Esophagus (tissue), 2 donors: ENCODE measurements around the gene PRAMEF33. TPM values are rescaled to one million over a fixed set of nuclear protein-coding genes. Genes with fewer than 3 reads are reported as not detected.
"Not testable (repeated sequence)": the region's sequence is repeated elsewhere in the genome, so short reads cannot be mapped to it uniquely, and the experiment has no call there.

Source experiments
- H3K27ac ChIP-seq, 2 donors: one replicate each; pipeline ENCODE4 v1.5.1; 2013; ENCODE audit warnings: low read depth in 2 of 2, mild to moderate bottlenecking in 2 of 2, inconsistent platforms in 1 of 2, low read length in 1 of 2, moderate library complexity in 1 of 2
- H3K27me3 ChIP-seq, 2 donors: one replicate each; pipeline ENCODE4 v1.6.1; 2013; ENCODE audit warnings: low read length in 2 of 2, control low read depth in 1 of 2, mild to moderate bottlenecking in 1 of 2; ENCODE audit not compliant: insufficient read depth in 2 of 2, control insufficient read depth in 1 of 2
- H3K36me3 ChIP-seq, 2 donors: one replicate each; pipeline ENCODE4 v1.6.1; 2013; ENCODE audit warnings: low read length in 1 of 2; ENCODE audit not compliant: control insufficient read depth in 2 of 2, insufficient read depth in 2 of 2
- H3K4me1 ChIP-seq, 2 donors: one replicate each; pipeline ENCODE4 v1.6.1; 2013; ENCODE audit warnings: low read length in 1 of 2; ENCODE audit not compliant: control insufficient read depth in 2 of 2, insufficient read depth in 2 of 2
- H3K4me3 ChIP-seq, 2 donors: one replicate each; pipeline ENCODE4 v1.5.1; 2013; ENCODE audit warnings: low read length in 2 of 2, mild to moderate bottlenecking in 2 of 2, low read depth in 1 of 2, moderate library complexity in 1 of 2
- H3K9me3 ChIP-seq, 2 donors: one replicate each; pipeline ENCODE4 v1.6.1; 2013; ENCODE audit warnings: mild to moderate bottlenecking in 2 of 2, low read depth in 1 of 2, low read length in 1 of 2, moderate library complexity in 1 of 2; ENCODE audit not compliant: control insufficient read depth in 2 of 2, insufficient read depth in 1 of 2
- WGBS, 2 donors: extraction: QIAGEN DNeasy Blood & Tissue Kit; methylation state at CpG; one replicate each; pipeline ENCODE4 v1.1.7; 2013; 5-methylcytosine and 5-hydroxymethylcytosine counted together
- polyA plus RNA-seq, 2 donors: library from polyadenylated mRNA; stranded (reverse); fragments of 200-250 nt; gene quantifications; one replicate each; pipeline ENCODE4 v1.2.3, GENCODE V29; 2013
- donor health status: healthy with polysubstance abuse.
- donor health status: Bipolar disorder and iron deficiency.

Gene PRAMEF33, protein sequence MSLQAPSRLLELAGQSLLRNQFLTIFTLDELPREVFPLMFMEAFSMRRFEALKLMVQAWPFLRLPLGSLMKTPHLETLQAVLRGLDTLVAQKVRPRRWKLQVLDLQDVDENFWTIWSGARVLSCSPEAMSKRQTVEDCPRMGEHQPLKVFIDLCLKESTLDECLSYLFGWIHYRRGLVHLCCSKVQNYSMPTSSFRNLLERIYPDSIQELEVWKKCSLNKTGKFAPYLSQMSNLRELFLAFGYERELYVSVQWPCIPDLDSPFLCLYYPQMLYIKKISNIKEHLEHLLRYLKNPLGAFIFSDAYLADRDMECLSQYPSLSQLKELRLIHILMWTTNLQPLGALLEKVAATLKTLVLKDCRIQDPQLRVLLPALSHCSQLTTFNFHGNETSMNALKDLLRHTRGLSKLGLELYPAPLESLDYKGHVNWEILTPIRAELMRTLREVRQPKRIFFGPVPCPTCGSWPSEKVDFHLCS
- not detected for polyA plus RNA-seq

DNA sequence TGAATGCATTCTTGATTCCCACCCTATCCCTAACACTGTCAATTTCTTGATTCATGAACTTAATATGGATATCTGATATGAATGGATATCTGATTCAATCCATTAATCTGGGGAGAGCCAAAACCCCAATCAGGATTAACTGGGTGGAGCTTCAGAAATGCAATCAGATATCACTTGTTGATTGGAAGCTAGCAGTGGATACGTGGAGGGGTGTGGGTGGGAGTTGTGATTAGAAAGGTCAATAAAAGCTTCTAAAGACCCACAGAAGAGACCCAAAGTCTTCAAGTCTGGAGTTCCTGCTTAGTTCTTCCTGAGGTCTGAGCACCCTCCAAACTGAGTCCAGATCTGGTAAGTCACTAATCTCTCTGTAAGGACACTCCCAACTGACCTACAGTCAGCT, at the start of gene PRAMEF33:
PRAMEF33 (plus strand) TSS at position 301 of the 400 bp plus-strand sequence. CDS start 2,416 bp downstream, outside the sequence.
- not testable (repeated sequence) for H3K36me3 ChIP-seq, H3K27me3 ChIP-seq, H3K4me3 ChIP-seq, H3K4me1 ChIP-seq, H3K9me3 ChIP-seq, H3K27ac ChIP-seq
- no CpG with 5 or more reads among the region's 1 CpG for WGBS, 2 donors

- WGBS, 2 donors: 81 to 91% methylated on average over 2 of the region's 5 CpGs
- H3K4me3 ChIP-seq, H3K36me3 ChIP-seq, H3K9me3 ChIP-seq, H3K4me1 ChIP-seq, H3K27ac ChIP-seq, H3K27me3 ChIP-seq: not testable (repeated sequence)
These were observed 49.4 kb upstream of the PRAMEF33 start, which contains the start of gene PRAMEF5 for GRCh38 chr1:13253898-13254297. Gene PRAMEF5, plus strand, starts transcription at chr1:13254198. Its CDS starts 5,071 bp downstream, at chr1:13259269.

GRCh38 chr1:13265124-13265523, 38.2 kb upstream of the PRAMEF33 start:
- H3K9me3 ChIP-seq, H3K4me1 ChIP-seq, H3K36me3 ChIP-seq, H3K27ac ChIP-seq, H3K4me3 ChIP-seq, H3K27me3 ChIP-seq: not testable (repeated sequence)
- 30 to 40% methylated on average over 2 of the region's 3 CpGs for WGBS, 2 donors

GRCh38 chr1:13277016-13277415, 26.3 kb upstream of the PRAMEF33 start:
- not testable (repeated sequence) for H3K36me3 ChIP-seq, H3K4me3 ChIP-seq, H3K27me3 ChIP-seq, H3K27ac ChIP-seq, H3K9me3 ChIP-seq, H3K4me1 ChIP-seq
- 49 to 51% methylated on average over 4 of the region's 6 CpGs for WGBS, 2 donors

- H3K4me1 ChIP-seq, H3K27me3 ChIP-seq, H3K27ac ChIP-seq, H3K4me3 ChIP-seq, H3K36me3 ChIP-seq, H3K9me3 ChIP-seq: not testable (repeated sequence)
- 69 to 74% methylated on average over 3 of the region's 3 CpGs for WGBS, 2 donors
These were observed 23.7 kb upstream of the PRAMEF33 start for GRCh38 chr1:13279617-13280016.

GRCh38 chr1:13285037-13285436, 18.3 kb upstream of the PRAMEF33 start, which contains the start of gene PRAMEF8:
Gene PRAMEF8, minus strand, starts transcription at chr1:13285137. Its CDS starts 1,046 bp downstream, at chr1:13284091.
- not testable (repeated sequence) for H3K4me3 ChIP-seq, H3K27me3 ChIP-seq, H3K27ac ChIP-seq, H3K4me1 ChIP-seq, H3K9me3 ChIP-seq, H3K36me3 ChIP-seq
- WGBS, 2 donors: no CpG with 5 or more reads among the region's 1 CpG

- WGBS, 2 donors: 69 to 78% methylated on average over 1 to 2 of the region's 3 CpGs
- H3K36me3 ChIP-seq, H3K27ac ChIP-seq, H3K4me3 ChIP-seq, H3K9me3 ChIP-seq, H3K27me3 ChIP-seq, H3K4me1 ChIP-seq: not testable (repeated sequence)
These were observed 14.3 kb upstream of the PRAMEF33 start for GRCh38 chr1:13289030-13289429.

DNA sequence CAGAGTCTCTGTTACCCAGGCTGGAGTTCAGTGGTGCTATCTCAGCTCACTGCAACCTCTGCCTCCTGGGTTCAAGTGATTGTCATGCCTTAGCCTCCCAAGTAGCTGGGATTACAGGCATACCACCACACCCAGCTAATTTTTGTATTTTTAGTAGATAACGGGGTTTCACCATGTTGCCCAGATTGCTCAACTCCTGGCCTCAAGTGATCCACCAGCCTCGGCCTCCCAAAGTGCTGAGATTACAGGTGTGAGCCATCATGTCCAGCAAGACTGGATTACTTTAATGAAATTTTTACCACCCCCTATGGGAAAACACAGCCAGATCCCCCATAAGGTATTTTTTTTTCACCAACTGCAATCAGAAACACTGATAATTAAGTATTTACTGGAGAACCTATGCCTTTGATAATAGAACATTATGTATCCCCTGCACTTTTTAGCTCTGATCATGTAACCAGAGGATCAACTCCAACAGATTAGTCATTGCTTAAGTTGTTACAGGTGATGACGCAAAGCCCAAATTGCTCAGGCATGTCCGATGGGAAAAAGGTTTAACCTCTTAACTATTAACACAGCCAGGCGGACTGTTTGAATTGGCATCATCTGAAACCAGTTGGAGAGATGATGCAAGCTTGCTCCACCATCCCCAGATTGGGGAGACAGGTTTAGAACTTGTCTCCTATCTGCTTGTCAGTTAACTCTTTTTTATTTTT, 6.0 kb upstream of the PRAMEF33 start:
- not testable (repeated sequence) for H3K36me3 ChIP-seq, H3K4me1 ChIP-seq, H3K9me3 ChIP-seq, H3K4me3 ChIP-seq, H3K27ac ChIP-seq, H3K27me3 ChIP-seq
- WGBS, 2 donors: 47 to 67% methylated on average over 2 of the region's 5 CpGs

- not testable (repeated sequence) for H3K4me1 ChIP-seq, H3K27me3 ChIP-seq, H3K4me3 ChIP-seq, H3K27ac ChIP-seq, H3K9me3 ChIP-seq, H3K36me3 ChIP-seq
- WGBS, 2 donors: 94 to 97% methylated on average over 3 to 11 of the region's 27 CpGs
These were observed 4.6 kb upstream of the PRAMEF33 start for GRCh38 chr1:13298699-13299098.

DNA sequence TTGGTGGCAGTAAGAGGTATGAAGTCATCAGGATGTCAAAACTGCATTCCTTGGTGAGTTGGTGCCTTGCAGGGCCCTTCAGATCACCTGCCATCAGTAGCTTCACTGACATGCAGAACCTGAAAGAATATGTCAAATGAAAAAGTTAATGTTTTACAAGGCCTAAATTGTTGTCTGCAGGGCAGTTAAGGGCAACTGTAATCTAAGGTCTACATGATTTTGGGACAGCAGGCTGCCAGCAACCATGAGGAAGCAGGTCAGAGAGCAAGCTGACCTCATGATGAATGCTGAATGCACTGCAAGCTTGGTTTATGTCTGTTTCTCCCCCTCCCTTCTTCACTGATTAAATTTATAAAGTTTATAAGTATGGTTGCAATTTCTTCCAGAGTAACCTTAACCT, 1.1 kb upstream of the PRAMEF33 start:
- not testable (repeated sequence) for H3K36me3 ChIP-seq, H3K9me3 ChIP-seq, H3K4me1 ChIP-seq, H3K27ac ChIP-seq, H3K27me3 ChIP-seq, H3K4me3 ChIP-seq
